Nephron (organoid): ENCODE results near the gene IBA57.

Experiments
- H3K27ac Mint-ChIP-seq, 3 experiments: 2 replicates each; pipeline ENCODE4 v1.8.0; 2020; ENCODE audit warnings: mixed read lengths in 3 of 3, mild to moderate bottlenecking in 2 of 3, moderate library complexity in 1 of 3
- H3K27me3 Mint-ChIP-seq: 2 replicates; pipeline ENCODE4 v1.8.0; 2021; ENCODE audit warnings: low read depth, mild to moderate bottlenecking, moderate library complexity, mixed read lengths
- H3K36me3 Mint-ChIP-seq: 2 replicates; pipeline ENCODE4 v1.8.0; 2020; ENCODE audit warnings: low read depth, mixed read lengths
- H3K4me1 Mint-ChIP-seq: 2 replicates; pipeline ENCODE4 v1.8.0; 2020; ENCODE audit warnings: mixed read lengths
- H3K4me3 Mint-ChIP-seq, 3 experiments: 2 replicates each; pipeline ENCODE4 v1.8.0; 2020; ENCODE audit warnings: mild to moderate bottlenecking in 3 of 3, mixed read lengths in 3 of 3, moderate library complexity in 2 of 3
- H3K9me3 Mint-ChIP-seq: 2 replicates; pipeline ENCODE4 v1.8.0; 2020; ENCODE audit warnings: mixed read lengths
- CTCF ChIP-seq, 3 experiments: fragments of 200-600 bp; sonication (generic); IDR thresholded peaks; one replicate each; pipeline ENCODE4 v1.5.0; 2021; ENCODE audit warnings: antibody characterized with exemption in 3 of 3; ENCODE audit not compliant: unreplicated experiment in 3 of 3

The IBA57 gene

GRCh38 chr1:228176024-228176395 is 10.4 kb downstream of the IBA57 start:
- H3K4me3 Mint-ChIP-seq: no peak overlapping the region
- H3K27me3 Mint-ChIP-seq: no peaks in the 10 kb centered on the region
- no peak overlapping the region for H3K27ac Mint-ChIP-seq
- peaks cover 5% of the 10 kb centered on the region for H3K36me3 Mint-ChIP-seq
- H3K4me1 Mint-ChIP-seq: peaks cover 4% of the 10 kb centered on the region
- TF ChIP-seq CTCF (IDR thresholded peaks at IDR 0.05; ENCODE audit: unreplicated experiment in 3 of 3): no peak
- no peaks in the 10 kb centered on the region for H3K9me3 Mint-ChIP-seq

- no peak for TF ChIP-seq CTCF (IDR thresholded peaks at IDR 0.05; ENCODE audit: unreplicated experiment in 3 of 3)
- H3K27me3 Mint-ChIP-seq: no peaks in the 10 kb centered on the region
- H3K9me3 Mint-ChIP-seq: no peaks in the 10 kb centered on the region
- H3K4me3 Mint-ChIP-seq: no peak overlapping the region
- H3K27ac Mint-ChIP-seq: no peak overlapping the region
- peaks cover 5% of the 10 kb centered on the region for H3K36me3 Mint-ChIP-seq
- H3K4me1 Mint-ChIP-seq: peaks cover 4% of the 10 kb centered on the region
Measured at GRCh38 chr1:228176461-228177182, 11.0 kb downstream of the IBA57 start.

- no peak for TF ChIP-seq CTCF (IDR thresholded peaks at IDR 0.05; ENCODE audit: unreplicated experiment in 3 of 3)
- H3K36me3 Mint-ChIP-seq: peaks cover 5% of the 10 kb centered on the region
Measured at GRCh38 chr1:228177183-228177475, 11.5 kb downstream of the IBA57 start.

GRCh38 chr1:228177721-228178710 is 12.4 kb downstream of the IBA57 start:
- Mint-ChIP-seq H3K36me3 (peaks cover 5% of the 10 kb centered on the region), H3K27me3 (no peaks in the 10 kb centered on the region), H3K27ac (peak overlapping the region; percentile 26 to 73 (median 51)), H3K9me3 (no peaks in the 10 kb centered on the region), H3K4me3 (no peak overlapping the region), H3K4me1 (peaks cover 4% of the 10 kb centered on the region)
- no peak for TF ChIP-seq CTCF (IDR thresholded peaks at IDR 0.05; ENCODE audit: unreplicated experiment in 3 of 3)

More at GRCh38 chr1:228177183-228177475, 11.5 kb downstream of the IBA57 start:
- no peaks in the 10 kb centered on the region for H3K9me3 Mint-ChIP-seq
- H3K27me3 Mint-ChIP-seq: no peaks in the 10 kb centered on the region
- H3K27ac Mint-ChIP-seq: no peak overlapping the region
- peaks cover 4% of the 10 kb centered on the region for H3K4me1 Mint-ChIP-seq
- no peak overlapping the region for H3K4me3 Mint-ChIP-seq

- Mint-ChIP-seq H3K4me1 (peaks cover 4% of the 10 kb centered on the region), H3K36me3 (peaks cover 5% of the 10 kb centered on the region), H3K4me3 (no peak overlapping the region), H3K9me3 (no peaks in the 10 kb centered on the region), H3K27ac (peak overlapping the region; percentile 26 to 73 (median 51)), H3K27me3 (no peaks in the 10 kb centered on the region)
- no peak for TF ChIP-seq CTCF (IDR thresholded peaks at IDR 0.05; ENCODE audit: unreplicated experiment in 3 of 3)
Measured at GRCh38 chr1:228178737-228179684, 13.4 kb downstream of the IBA57 start.
